Activated CD4-positive, CD25-positive, alpha-beta regulatory T cell treated with anti-CD3 and anti-CD28 coated beads, Interleukin-2, amount 50 U/mL, for 24 hours (primary cell): ENCODE results near the gene RAX2.

ENCODE experiments used
- ATAC-seq, 2 donors: fragments of 150-1000 bp; cut with Tn5 transposase; one replicate each; pipeline ENCODE4 v1.10.0; 2021; ENCODE audit warnings: mild to moderate bottlenecking in 1 of 2, moderate library complexity in 1 of 2

The RAX2 gene

GRCh38 chr19:3725121-3725520, 46.9 kb downstream of the RAX2 start:
- no peak for ATAC-seq

- no peak for ATAC-seq
These were observed 48.1 kb downstream of the RAX2 start for GRCh38 chr19:3723883-3724282.

- no peak for ATAC-seq
These were observed 48.9 kb downstream of the RAX2 start for GRCh38 chr19:3723110-3723488.

GRCh38 chr19:3722443-3723109, 49.5 kb downstream of the RAX2 start:
- no peak for ATAC-seq

GRCh38 chr19:3721887-3722442, 50.1 kb downstream of the RAX2 start:
- ATAC-seq = no peak

- peak; percentile 86 to 94 for ATAC-seq
These were observed 50.7 kb downstream of the RAX2 start for GRCh38 chr19:3721131-3721886.

- no peak for ATAC-seq
These were observed 51.6 kb downstream of the RAX2 start for GRCh38 chr19:3720349-3720917.

GRCh38 chr19:3719868-3720267, 52.2 kb downstream of the RAX2 start:
- ATAC-seq = no peak
